ENCODE measurements around the gene TRPM5.

DNA sequence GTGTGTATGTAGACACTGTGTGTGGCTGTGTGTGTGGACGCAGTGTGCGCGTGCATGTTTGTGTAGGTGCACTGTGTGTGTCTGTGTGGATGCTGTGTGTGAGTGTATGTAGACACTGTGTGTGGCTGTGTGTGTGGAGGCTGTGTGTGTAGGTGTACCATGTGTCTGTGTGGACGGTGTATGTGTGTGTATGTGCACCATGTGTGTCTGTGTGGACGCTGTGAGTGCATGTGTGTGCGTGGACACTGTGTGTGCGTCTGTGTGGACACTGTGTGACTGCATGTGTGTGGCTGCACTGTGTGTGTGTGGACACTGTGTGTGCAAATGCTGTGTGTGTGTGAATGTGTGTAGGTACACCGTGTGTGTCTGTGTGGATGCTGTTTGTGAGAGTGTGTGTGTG lies 10.3 kb downstream of the TRPM5 start:
- TF ChIP-seq, protein P1, sequence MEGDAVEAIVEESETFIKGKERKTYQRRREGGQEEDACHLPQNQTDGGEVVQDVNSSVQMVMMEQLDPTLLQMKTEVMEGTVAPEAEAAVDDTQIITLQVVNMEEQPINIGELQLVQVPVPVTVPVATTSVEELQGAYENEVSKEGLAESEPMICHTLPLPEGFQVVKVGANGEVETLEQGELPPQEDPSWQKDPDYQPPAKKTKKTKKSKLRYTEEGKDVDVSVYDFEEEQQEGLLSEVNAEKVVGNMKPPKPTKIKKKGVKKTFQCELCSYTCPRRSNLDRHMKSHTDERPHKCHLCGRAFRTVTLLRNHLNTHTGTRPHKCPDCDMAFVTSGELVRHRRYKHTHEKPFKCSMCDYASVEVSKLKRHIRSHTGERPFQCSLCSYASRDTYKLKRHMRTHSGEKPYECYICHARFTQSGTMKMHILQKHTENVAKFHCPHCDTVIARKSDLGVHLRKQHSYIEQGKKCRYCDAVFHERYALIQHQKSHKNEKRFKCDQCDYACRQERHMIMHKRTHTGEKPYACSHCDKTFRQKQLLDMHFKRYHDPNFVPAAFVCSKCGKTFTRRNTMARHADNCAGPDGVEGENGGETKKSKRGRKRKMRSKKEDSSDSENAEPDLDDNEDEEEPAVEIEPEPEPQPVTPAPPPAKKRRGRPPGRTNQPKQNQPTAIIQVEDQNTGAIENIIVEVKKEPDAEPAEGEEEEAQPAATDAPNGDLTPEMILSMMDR (IDR thresholded peaks at IDR 0.05) = no peak
- TF ChIP-seq POLR2A (IDR thresholded peaks at IDR 0.05) = no peak

Data from sigmoid colon (tissue), 3 donors.